NT2/D1 (cell line): ENCODE results near the gene CEP97.
"Not testable (repeated sequence)": the region's sequence is repeated elsewhere in the genome, so short reads cannot be mapped to it uniquely, and the experiment has no call there.

Source experiments
- DNase-seq: peaks from one replicate; pipeline ENCODE4 v3.0.0-alpha.2; 2011; ENCODE audit warnings: low read depth, low spot score
- H3K27me3 ChIP-seq: 2 replicates; pipeline ENCODE4 v1.6.0; 2011; ENCODE audit warnings: mild to moderate bottlenecking; ENCODE audit not compliant: insufficient read length, insufficient read depth
- H3K36me3 ChIP-seq: 2 replicates; pipeline ENCODE4 v1.6.1; 2011; ENCODE audit warnings: mild to moderate bottlenecking, low read length, mixed read lengths; ENCODE audit not compliant: insufficient read depth, insufficient read length
- H3K4me1 ChIP-seq: 2 replicates; pipeline ENCODE4 v1.5.1; 2011; ENCODE audit not compliant: insufficient read depth, insufficient read length
- H3K4me3 ChIP-seq: 2 replicates; pipeline ENCODE4 v1.5.1; 2011; ENCODE audit warnings: low read depth; ENCODE audit not compliant: insufficient read length
- H3K9ac ChIP-seq: 2 replicates; pipeline ENCODE4 v1.6.0; 2011; ENCODE audit warnings: low read depth; ENCODE audit not compliant: insufficient read length
- H3K9me3 ChIP-seq: 2 replicates; pipeline ENCODE4 v1.5.1; 2011; ENCODE audit warnings: mild to moderate bottlenecking, low read length; ENCODE audit not compliant: insufficient read depth
- SUZ12 ChIP-seq: IDR thresholded peaks from 2 replicates; pipeline ENCODE4 v1.6.1; 2011; ENCODE audit not compliant: insufficient read length, insufficient read depth; ENCODE audit errors: extremely low read depth
- YY1 ChIP-seq: IDR thresholded peaks from 2 replicates; pipeline ENCODE4 v1.6.1; 2011; ENCODE audit not compliant: insufficient read length, insufficient read depth
- ZNF274 ChIP-seq: IDR thresholded peaks from 2 replicates; pipeline ENCODE4 v1.6.1; 2011; ENCODE audit warnings: mild to moderate bottlenecking, low read depth, low read length

The CEP97 gene

GRCh38 chr3:101695779-101696372 is 28.5 kb upstream of the CEP97 start:
- H3K27me3 ChIP-seq: no peaks in the 10 kb centered on the region
- H3K4me1 ChIP-seq: peaks cover 2% of the 10 kb centered on the region
- TF ChIP-seq SUZ12 (no peak), ZNF274 (no peak), YY1 (no peak)
- no peak overlapping the region for H3K9ac ChIP-seq
- H3K36me3 ChIP-seq: no peaks in the 10 kb centered on the region
- no peaks in the 10 kb centered on the region for H3K9me3 ChIP-seq
- H3K4me3 ChIP-seq: no peak overlapping the region
- no peak for DNase-seq

GRCh38 chr3:101701696-101702634 is 22.4 kb upstream of the CEP97 start:
- Histone ChIP-seq H3K36me3 (no peaks in the 10 kb centered on the region), H3K9me3 (no peaks in the 10 kb centered on the region), H3K4me3 (no peak overlapping the region), H3K4me1 (peaks cover 10% of the 10 kb centered on the region), H3K9ac (no peak overlapping the region), H3K27me3 (no peaks in the 10 kb centered on the region)
- TF ChIP-seq SUZ12: no peak
- no peak for TF ChIP-seq ZNF274
- TF ChIP-seq YY1: no peak
- no peak for DNase-seq

GRCh38 chr3:101702726-101703125 is 21.7 kb upstream of the CEP97 start:
- no peak overlapping the region for H3K4me3 ChIP-seq
- peaks cover 10% of the 10 kb centered on the region for H3K4me1 ChIP-seq
- no peak overlapping the region for H3K9ac ChIP-seq
- H3K27me3 ChIP-seq: no peaks in the 10 kb centered on the region
- no peaks in the 10 kb centered on the region for H3K9me3 ChIP-seq
- no peak for TF ChIP-seq ZNF274
- TF ChIP-seq YY1: no peak
- no peak for TF ChIP-seq SUZ12
- no peak for DNase-seq
- no peaks in the 10 kb centered on the region for H3K36me3 ChIP-seq

- H3K36me3 ChIP-seq: no peaks in the 10 kb centered on the region
- no peak for TF ChIP-seq YY1
- no peak for TF ChIP-seq ZNF274
- no peak for TF ChIP-seq SUZ12
Observed at GRCh38 chr3:101703169-101703568, 21.2 kb upstream of the CEP97 start.

GRCh38 chr3:101704639-101705038 is 19.8 kb upstream of the CEP97 start:
- not testable (repeated sequence) for H3K4me1 ChIP-seq, H3K9ac ChIP-seq, H3K36me3 ChIP-seq, H3K27me3 ChIP-seq, DNase-seq, H3K9me3 ChIP-seq, H3K4me3 ChIP-seq

More at GRCh38 chr3:101703169-101703568, 21.2 kb upstream of the CEP97 start:
- no peak overlapping the region for H3K9ac ChIP-seq
- H3K4me3 ChIP-seq: no peak overlapping the region
- peaks cover 10% of the 10 kb centered on the region for H3K4me1 ChIP-seq
- no peaks in the 10 kb centered on the region for H3K9me3 ChIP-seq
- H3K27me3 ChIP-seq: no peaks in the 10 kb centered on the region
- no peak for DNase-seq

- Histone ChIP-seq H3K27me3 (no peaks in the 10 kb centered on the region), H3K9me3 (peaks cover 7% of the 10 kb centered on the region; the same call in 1 of the 2 replicates), H3K36me3 (no peaks in the 10 kb centered on the region), H3K4me3 (no peak overlapping the region), H3K9ac (no peak overlapping the region), H3K4me1 (no peaks in the 10 kb centered on the region)
- DNase-seq: no peak
- TF ChIP-seq ZNF274 (no peak), YY1 (no peak), SUZ12 (no peak)
Observed at GRCh38 chr3:101709126-101709525, 15.3 kb upstream of the CEP97 start.

- Histone ChIP-seq H3K4me1 (no peaks in the 10 kb centered on the region), H3K9me3 (no peaks in the 10 kb centered on the region), H3K9ac (no peak overlapping the region), H3K4me3 (no peak overlapping the region), H3K27me3 (no peaks in the 10 kb centered on the region), H3K36me3 (no peaks in the 10 kb centered on the region)
- TF ChIP-seq ZNF274: no peak
- TF ChIP-seq SUZ12: no peak
- TF ChIP-seq YY1: no peak
- DNase-seq: no peak
Observed at GRCh38 chr3:101718455-101718854, 6.0 kb upstream of the CEP97 start.
